ENCODE results near the gene EP400.

Gene EP400

DNA sequence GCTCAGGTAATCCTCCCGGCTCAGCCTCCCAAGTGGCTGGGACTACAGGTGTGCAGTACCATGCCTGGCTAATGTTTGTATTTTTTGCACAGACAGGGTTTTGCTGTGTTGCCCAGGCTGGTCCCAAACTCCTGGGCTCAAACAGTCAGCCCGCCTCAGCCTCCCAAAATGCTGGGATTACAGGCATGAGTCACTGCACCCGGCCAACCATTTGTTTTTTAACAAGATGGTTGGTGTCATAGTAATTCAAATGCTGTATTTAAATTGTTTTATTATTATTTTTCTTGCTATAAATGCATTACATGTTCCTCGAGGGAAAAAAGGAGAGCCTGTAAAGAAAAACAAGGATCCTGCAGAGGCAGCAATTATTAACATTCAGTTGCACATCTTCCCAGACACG, 83.9 kb downstream of the EP400 start:
- no peak for DNase-seq (ENCODE audit: low read depth in 2 of 2)
- TF ChIP-seq, protein P1, sequence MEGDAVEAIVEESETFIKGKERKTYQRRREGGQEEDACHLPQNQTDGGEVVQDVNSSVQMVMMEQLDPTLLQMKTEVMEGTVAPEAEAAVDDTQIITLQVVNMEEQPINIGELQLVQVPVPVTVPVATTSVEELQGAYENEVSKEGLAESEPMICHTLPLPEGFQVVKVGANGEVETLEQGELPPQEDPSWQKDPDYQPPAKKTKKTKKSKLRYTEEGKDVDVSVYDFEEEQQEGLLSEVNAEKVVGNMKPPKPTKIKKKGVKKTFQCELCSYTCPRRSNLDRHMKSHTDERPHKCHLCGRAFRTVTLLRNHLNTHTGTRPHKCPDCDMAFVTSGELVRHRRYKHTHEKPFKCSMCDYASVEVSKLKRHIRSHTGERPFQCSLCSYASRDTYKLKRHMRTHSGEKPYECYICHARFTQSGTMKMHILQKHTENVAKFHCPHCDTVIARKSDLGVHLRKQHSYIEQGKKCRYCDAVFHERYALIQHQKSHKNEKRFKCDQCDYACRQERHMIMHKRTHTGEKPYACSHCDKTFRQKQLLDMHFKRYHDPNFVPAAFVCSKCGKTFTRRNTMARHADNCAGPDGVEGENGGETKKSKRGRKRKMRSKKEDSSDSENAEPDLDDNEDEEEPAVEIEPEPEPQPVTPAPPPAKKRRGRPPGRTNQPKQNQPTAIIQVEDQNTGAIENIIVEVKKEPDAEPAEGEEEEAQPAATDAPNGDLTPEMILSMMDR (IDR thresholded peaks at IDR 0.05; ENCODE audit: low read depth, low read length) = no peak
- H3K4me3 ChIP-seq (replicated peaks in 1 of 2; ENCODE audit: low read depth in 2 of 2, low read length in 2 of 2) = no peak overlapping the region

DNA sequence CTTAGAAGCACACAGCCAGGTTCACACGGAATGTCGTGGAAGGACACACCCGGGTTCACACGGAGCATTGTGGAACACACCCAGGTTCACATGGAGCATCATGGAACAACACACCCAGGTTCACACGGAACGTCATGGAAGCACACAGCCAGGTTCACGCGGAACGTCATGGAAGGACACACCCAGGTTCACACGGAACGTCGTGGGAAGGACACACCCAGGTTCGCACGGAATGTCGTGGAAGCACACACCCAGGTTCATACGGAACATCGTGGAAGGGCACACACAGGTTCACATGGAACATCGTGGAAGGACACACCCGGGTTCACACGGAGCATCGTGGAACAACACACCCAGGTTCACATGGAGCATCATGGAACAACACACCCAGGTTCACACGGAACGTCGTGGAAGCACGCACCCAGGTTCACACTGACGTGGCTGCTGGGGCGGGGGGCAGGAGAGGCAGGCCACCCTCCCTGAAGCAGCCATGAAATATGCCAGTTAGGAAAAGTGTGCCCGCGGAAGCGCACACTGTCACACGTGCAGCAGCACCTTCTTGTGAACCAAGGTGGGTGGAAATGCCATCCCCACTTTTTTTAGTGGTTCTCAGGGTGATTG, 86.4 kb downstream of the EP400 start:
- TF ChIP-seq, protein P1 (IDR thresholded peaks at IDR 0.05; ENCODE audit: low read depth, low read length) = no peak
- DNase-seq (ENCODE audit: low read depth in 2 of 2) = no peak
- H3K4me3 ChIP-seq (replicated peaks in 1 of 2; ENCODE audit: low read depth in 2 of 2, low read length in 2 of 2) = no peak overlapping the region

- no peak for DNase-seq (ENCODE audit: low read depth in 2 of 2)
- no peak overlapping the region for H3K4me3 ChIP-seq (replicated peaks in 1 of 2; ENCODE audit: low read depth in 2 of 2, low read length in 2 of 2)
- TF ChIP-seq, protein P1 (IDR thresholded peaks at IDR 0.05; ENCODE audit: low read depth, low read length) = no peak
Measured at GRCh38 chr12:132040906-132041606, 91.3 kb downstream of the EP400 start.

GRCh38 chr12:132043216-132043615, 93.5 kb downstream of the EP400 start:
- no peak overlapping the region for H3K4me3 ChIP-seq (replicated peaks in 1 of 2; ENCODE audit: low read depth in 2 of 2, low read length in 2 of 2)
- DNase-seq (ENCODE audit: low read depth in 2 of 2) = no peak
- TF ChIP-seq, protein P1 (IDR thresholded peaks at IDR 0.05; ENCODE audit: low read depth, low read length) = no peak

DNA sequence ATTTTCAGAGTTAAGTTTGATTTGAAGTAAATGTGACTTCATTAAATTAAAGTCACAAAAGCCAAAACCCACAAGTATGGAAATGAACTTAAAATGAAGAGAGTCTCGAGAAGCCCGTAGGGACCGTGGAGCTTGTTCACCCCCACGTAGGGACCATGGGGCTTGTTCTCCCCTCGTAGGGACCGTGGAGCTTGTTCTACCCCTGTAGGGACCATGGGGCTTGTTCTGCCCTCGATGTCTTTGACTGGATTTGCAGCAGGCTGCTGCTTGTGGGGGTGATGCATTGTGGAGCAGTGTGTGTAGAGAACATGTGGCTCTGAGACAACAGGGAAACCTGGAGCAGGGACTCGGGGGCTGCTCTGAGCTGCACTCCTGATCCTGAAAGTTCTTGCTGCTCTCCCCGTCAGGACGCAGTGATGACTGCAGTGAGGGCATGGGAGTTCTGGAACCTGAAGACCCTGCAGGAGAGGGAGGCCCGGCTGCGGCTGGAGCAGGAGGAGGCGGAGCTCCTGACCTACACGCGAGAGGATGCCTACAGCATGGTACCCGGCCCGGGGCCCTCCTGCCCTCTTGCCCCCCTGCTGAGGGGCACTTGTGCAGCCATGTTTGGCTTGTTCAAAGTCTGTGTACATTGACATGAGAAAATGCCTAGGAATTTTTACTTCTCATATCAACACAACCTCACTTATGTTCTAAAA, 94.2 kb downstream of the EP400 start:
- TF ChIP-seq, protein P1 (IDR thresholded peaks at IDR 0.05; ENCODE audit: low read depth, low read length) = no peak
- H3K4me3 ChIP-seq (replicated peaks in 1 of 2; ENCODE audit: low read depth in 2 of 2, low read length in 2 of 2) = no peak overlapping the region

DNA sequence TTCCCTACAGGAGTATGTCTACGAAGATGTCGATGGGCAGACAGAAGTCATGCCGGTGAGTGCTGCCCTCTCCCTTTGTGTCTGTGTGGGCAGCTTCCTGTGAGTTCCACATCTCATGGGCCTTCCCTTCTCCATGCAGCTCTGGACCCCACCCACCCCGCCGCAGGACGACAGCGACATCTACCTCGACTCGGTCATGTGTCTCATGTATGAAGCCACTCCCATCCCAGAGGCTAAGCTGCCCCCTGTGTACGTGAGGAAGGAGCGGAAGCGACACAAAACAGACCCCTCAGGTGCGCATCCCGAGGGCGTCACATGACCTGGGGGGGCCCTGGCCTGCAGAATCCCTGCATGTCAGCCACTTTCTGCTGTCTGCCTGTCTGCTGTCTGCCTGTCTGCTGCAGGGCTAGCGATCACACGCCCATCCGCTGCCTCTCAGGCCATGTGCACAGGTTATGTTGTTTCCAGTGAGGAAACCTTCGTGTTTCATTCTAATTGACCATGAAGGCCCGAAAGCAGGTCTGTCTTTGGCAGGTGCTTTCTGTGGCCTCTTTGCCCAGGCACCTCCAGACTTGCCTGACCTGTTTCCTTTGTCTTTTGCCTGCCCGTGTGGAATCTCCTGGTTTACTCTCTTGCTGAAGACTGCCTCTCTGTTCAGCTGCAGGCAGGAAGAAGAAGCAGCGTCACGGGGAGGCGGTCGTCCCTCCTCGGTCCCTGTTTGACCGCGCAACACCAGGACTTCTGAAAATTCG, 95.1 kb downstream of the EP400 start:
- no peak for DNase-seq (ENCODE audit: low read depth in 2 of 2)
- TF ChIP-seq, protein P1 (IDR thresholded peaks at IDR 0.05; ENCODE audit: low read depth, low read length) = no peak
- H3K4me3 ChIP-seq (replicated peaks in 1 of 2; ENCODE audit: low read depth in 2 of 2, low read length in 2 of 2) = no peak overlapping the region

More for the DNA sequence above, 94.2 kb downstream of the EP400 start:
- DNase-seq (ENCODE audit: low read depth in 2 of 2) = no peak
